Measurements from ENCODE around the gene ARHGDIA.

ARHGDIA gene

GRCh38 chr17:81903415-81903831 is 32.3 kb upstream of the ARHGDIA start:
- no peak overlapping the region for H3K9ac ChIP-seq
- H3K4me1 ChIP-seq: no peaks in the 10 kb centered on the region
- no peak for TF ChIP-seq CTCF (IDR thresholded peaks at IDR 0.05)
- H2AFZ ChIP-seq: no peak overlapping the region
- no peak overlapping the region for H3K27ac ChIP-seq
- H3K36me3 ChIP-seq (ENCODE audit: control insufficient read depth, insufficient read depth, low read length): no peaks in the 10 kb centered on the region
- no peaks in the 10 kb centered on the region for H3K9me3 ChIP-seq (ENCODE audit: control insufficient read depth, low read length)
- H3K4me3 ChIP-seq (ENCODE audit: low read depth, low read length): no peak overlapping the region
- H3K4me2 ChIP-seq (ENCODE audit: low read length): no peak overlapping the region
- no peaks in the 10 kb centered on the region for H3K27me3 ChIP-seq (ENCODE audit: control insufficient read depth, insufficient read depth, low read length)
- H3K79me2 ChIP-seq: no peaks in the 10 kb centered on the region

GRCh38 chr17:81902653-81903414 is 31.7 kb upstream of the ARHGDIA start:
- Histone ChIP-seq H3K27me3 (ENCODE audit: control insufficient read depth, insufficient read depth, low read length) (no peaks in the 10 kb centered on the region), H3K4me1 (no peaks in the 10 kb centered on the region), H3K79me2 (no peaks in the 10 kb centered on the region), H3K9ac (no peak overlapping the region), H3K4me2 (ENCODE audit: low read length) (no peak overlapping the region), H3K27ac (no peak overlapping the region), H3K9me3 (ENCODE audit: control insufficient read depth, low read length) (no peaks in the 10 kb centered on the region), H2AFZ (no peak overlapping the region), H3K4me3 (ENCODE audit: low read depth, low read length) (no peak overlapping the region), H3K36me3 (ENCODE audit: control insufficient read depth, insufficient read depth, low read length) (no peaks in the 10 kb centered on the region)
- no peak for TF ChIP-seq CTCF (IDR thresholded peaks at IDR 0.05)

- Histone ChIP-seq H3K27ac (no peak within 1 kb of the TSS), H3K4me2 (ENCODE audit: low read length) (no peak within 1 kb of the TSS), H3K9me3 (ENCODE audit: control insufficient read depth, low read length) (no peaks in the 10 kb centered on the region), H3K36me3 (ENCODE audit: control insufficient read depth, insufficient read depth, low read length) (no peaks in the 10 kb centered on the region), H2AFZ (peak within 1 kb of the TSS; percentile 62), H3K79me2 (no peaks in the 10 kb centered on the region), H3K4me1 (no peaks in the 10 kb centered on the region), H3K4me3 (ENCODE audit: low read depth, low read length) (no peak within 1 kb of the TSS), H3K9ac (no peak within 1 kb of the TSS), H3K27me3 (ENCODE audit: control insufficient read depth, insufficient read depth, low read length) (no peaks in the 10 kb centered on the region)
- no peak for TF ChIP-seq CTCF (IDR thresholded peaks at IDR 0.05)
Measured at GRCh38 chr17:81902023-81902652, 31.0 kb upstream of the ARHGDIA start, which contains the start of gene NPB. TSS of gene NPB (plus strand) at chr17:81902238. CDS start at chr17:81902278, 40 bp downstream.

GRCh38 chr17:81901167-81902022 is 30.3 kb upstream of the ARHGDIA start:
- Histone ChIP-seq H2AFZ (no peak overlapping the region), H3K9ac (no peak overlapping the region), H3K4me2 (ENCODE audit: low read length) (no peak overlapping the region), H3K27ac (no peak overlapping the region), H3K36me3 (ENCODE audit: control insufficient read depth, insufficient read depth, low read length) (no peaks in the 10 kb centered on the region), H3K79me2 (no peaks in the 10 kb centered on the region), H3K9me3 (ENCODE audit: control insufficient read depth, low read length) (no peaks in the 10 kb centered on the region), H3K4me1 (no peaks in the 10 kb centered on the region), H3K4me3 (ENCODE audit: low read depth, low read length) (no peak overlapping the region), H3K27me3 (ENCODE audit: control insufficient read depth, insufficient read depth, low read length) (no peaks in the 10 kb centered on the region)
- no peak for TF ChIP-seq CTCF (IDR thresholded peaks at IDR 0.05)

Data from parathyroid adenoma (tissue), 2 donors.